22Rv1 (cell line): ENCODE results near the gene LRRC56.

Source experiments
- ZFX ChIP-seq: fragments of 450-650 bp; IDR thresholded peaks from 2 replicates; pipeline ENCODE4 v1.6.1; 2017; ENCODE audit warnings: antibody characterized with exemption, borderline replicate concordance
- TF ChIP-seq, protein P1 (sequence below): fragments of 450-650 bp; IDR thresholded peaks from 2 replicates; pipeline ENCODE4 v1.5.1; 2017; ENCODE audit warnings: mild to moderate bottlenecking

DNA sequence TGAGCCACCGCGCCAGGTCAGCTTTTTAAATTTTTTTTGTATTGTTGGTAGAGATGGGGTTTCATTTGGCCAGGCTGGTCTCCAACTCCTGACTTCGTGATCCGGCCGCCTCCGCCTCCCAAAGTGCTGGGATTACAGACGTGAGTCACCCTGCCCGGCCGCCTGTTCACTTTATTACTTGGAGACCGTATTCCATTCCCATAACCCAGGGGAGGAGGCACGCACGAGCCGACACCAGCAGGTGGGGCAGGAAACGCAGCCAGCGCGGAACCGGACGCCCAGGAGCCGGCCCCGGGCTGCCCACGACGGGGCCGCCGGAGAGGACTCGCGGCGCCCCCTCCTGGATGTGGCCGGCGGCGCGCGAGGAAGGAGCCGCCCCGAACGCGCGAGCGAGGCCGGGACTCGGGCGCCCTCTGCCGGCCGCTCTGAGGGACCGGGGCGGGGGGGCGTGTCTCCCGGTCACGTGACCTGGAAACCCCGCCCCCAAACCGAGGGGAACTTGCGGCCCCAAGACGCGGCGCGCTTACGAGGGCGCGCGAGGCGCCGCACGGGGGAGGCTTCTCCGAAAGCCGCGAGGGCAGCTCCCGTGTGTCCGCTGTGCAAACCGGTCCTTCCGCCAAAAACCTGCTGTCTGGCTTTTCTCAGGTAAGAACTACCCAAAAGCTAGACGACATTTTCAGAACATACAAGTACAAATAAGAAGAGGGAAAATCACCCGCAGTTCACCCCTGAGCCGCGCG is 18.7 kb upstream of the LRRC56 start:
- TF ChIP-seq, protein P1, sequence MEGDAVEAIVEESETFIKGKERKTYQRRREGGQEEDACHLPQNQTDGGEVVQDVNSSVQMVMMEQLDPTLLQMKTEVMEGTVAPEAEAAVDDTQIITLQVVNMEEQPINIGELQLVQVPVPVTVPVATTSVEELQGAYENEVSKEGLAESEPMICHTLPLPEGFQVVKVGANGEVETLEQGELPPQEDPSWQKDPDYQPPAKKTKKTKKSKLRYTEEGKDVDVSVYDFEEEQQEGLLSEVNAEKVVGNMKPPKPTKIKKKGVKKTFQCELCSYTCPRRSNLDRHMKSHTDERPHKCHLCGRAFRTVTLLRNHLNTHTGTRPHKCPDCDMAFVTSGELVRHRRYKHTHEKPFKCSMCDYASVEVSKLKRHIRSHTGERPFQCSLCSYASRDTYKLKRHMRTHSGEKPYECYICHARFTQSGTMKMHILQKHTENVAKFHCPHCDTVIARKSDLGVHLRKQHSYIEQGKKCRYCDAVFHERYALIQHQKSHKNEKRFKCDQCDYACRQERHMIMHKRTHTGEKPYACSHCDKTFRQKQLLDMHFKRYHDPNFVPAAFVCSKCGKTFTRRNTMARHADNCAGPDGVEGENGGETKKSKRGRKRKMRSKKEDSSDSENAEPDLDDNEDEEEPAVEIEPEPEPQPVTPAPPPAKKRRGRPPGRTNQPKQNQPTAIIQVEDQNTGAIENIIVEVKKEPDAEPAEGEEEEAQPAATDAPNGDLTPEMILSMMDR = peak; percentile 100
- TF ChIP-seq ZFX = no peak
